ENCODE results near the gene NFIA. TPM values are rescaled to one million over a fixed set of nuclear protein-coding genes. Genes with fewer than 3 reads are reported as not detected.

Gene NFIA
- total and polyA plus RNA-seq, 9 of the 15 experiments (the other 6 are each of a cell fraction or from before 2014, with no cell fraction given) = 5.3 to 24.9 (median 9.8) TPM

GRCh38 chr1:61453111-61453961 lies 371.0 kb downstream of the NFIA start (continued):
- TF ChIP-seq, protein P1, sequence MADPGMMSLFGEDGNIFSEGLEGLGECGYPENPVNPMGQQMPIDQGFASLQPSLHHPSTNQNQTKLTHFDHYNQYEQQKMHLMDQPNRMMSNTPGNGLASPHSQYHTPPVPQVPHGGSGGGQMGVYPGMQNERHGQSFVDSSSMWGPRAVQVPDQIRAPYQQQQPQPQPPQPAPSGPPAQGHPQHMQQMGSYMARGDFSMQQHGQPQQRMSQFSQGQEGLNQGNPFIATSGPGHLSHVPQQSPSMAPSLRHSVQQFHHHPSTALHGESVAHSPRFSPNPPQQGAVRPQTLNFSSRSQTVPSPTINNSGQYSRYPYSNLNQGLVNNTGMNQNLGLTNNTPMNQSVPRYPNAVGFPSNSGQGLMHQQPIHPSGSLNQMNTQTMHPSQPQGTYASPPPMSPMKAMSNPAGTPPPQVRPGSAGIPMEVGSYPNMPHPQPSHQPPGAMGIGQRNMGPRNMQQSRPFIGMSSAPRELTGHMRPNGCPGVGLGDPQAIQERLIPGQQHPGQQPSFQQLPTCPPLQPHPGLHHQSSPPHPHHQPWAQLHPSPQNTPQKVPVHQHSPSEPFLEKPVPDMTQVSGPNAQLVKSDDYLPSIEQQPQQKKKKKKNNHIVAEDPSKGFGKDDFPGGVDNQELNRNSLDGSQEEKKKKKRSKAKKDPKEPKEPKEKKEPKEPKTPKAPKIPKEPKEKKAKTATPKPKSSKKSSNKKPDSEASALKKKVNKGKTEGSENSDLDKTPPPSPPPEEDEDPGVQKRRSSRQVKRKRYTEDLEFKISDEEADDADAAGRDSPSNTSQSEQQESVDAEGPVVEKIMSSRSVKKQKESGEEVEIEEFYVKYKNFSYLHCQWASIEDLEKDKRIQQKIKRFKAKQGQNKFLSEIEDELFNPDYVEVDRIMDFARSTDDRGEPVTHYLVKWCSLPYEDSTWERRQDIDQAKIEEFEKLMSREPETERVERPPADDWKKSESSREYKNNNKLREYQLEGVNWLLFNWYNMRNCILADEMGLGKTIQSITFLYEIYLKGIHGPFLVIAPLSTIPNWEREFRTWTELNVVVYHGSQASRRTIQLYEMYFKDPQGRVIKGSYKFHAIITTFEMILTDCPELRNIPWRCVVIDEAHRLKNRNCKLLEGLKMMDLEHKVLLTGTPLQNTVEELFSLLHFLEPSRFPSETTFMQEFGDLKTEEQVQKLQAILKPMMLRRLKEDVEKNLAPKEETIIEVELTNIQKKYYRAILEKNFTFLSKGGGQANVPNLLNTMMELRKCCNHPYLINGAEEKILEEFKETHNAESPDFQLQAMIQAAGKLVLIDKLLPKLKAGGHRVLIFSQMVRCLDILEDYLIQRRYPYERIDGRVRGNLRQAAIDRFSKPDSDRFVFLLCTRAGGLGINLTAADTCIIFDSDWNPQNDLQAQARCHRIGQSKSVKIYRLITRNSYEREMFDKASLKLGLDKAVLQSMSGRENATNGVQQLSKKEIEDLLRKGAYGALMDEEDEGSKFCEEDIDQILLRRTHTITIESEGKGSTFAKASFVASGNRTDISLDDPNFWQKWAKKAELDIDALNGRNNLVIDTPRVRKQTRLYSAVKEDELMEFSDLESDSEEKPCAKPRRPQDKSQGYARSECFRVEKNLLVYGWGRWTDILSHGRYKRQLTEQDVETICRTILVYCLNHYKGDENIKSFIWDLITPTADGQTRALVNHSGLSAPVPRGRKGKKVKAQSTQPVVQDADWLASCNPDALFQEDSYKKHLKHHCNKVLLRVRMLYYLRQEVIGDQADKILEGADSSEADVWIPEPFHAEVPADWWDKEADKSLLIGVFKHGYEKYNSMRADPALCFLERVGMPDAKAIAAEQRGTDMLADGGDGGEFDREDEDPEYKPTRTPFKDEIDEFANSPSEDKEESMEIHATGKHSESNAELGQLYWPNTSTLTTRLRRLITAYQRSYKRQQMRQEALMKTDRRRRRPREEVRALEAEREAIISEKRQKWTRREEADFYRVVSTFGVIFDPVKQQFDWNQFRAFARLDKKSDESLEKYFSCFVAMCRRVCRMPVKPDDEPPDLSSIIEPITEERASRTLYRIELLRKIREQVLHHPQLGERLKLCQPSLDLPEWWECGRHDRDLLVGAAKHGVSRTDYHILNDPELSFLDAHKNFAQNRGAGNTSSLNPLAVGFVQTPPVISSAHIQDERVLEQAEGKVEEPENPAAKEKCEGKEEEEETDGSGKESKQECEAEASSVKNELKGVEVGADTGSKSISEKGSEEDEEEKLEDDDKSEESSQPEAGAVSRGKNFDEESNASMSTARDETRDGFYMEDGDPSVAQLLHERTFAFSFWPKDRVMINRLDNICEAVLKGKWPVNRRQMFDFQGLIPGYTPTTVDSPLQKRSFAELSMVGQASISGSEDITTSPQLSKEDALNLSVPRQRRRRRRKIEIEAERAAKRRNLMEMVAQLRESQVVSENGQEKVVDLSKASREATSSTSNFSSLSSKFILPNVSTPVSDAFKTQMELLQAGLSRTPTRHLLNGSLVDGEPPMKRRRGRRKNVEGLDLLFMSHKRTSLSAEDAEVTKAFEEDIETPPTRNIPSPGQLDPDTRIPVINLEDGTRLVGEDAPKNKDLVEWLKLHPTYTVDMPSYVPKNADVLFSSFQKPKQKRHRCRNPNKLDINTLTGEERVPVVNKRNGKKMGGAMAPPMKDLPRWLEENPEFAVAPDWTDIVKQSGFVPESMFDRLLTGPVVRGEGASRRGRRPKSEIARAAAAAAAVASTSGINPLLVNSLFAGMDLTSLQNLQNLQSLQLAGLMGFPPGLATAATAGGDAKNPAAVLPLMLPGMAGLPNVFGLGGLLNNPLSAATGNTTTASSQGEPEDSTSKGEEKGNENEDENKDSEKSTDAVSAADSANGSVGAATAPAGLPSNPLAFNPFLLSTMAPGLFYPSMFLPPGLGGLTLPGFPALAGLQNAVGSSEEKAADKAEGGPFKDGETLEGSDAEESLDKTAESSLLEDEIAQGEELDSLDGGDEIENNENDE (IDR thresholded peaks at IDR 0.05; ENCODE audit: low read depth, low read length) = no peak
- TF ChIP-seq FOXM1 (IDR thresholded peaks at IDR 0.05; ENCODE audit: low read depth) (no peak), FOXM1 (CRISPR knock-in tag; IDR thresholded peaks at IDR 0.05; ENCODE audit: low read depth) (no peak), HBP1 (CRISPR knock-in tag; IDR thresholded peaks at IDR 0.05) (no peak), ZNF224 (CRISPR knock-in tag; IDR thresholded peaks at IDR 0.05) (no peak), ZBTB43 (CRISPR knock-in tag; IDR thresholded peaks at IDR 0.05) (no peak), SAP30 (IDR thresholded peaks at IDR 0.05; ENCODE audit: borderline replicate concordance, insufficient read depth, low read depth, low read length, poor library complexity, severe bottlenecking) (no peak), SIRT6 (IDR thresholded peaks at IDR 0.05; ENCODE audit: low read depth, low read length) (no peak), ZNF232 (CRISPR knock-in tag; IDR thresholded peaks at IDR 0.05) (no peak)
- TF ChIP-seq, protein P2, sequence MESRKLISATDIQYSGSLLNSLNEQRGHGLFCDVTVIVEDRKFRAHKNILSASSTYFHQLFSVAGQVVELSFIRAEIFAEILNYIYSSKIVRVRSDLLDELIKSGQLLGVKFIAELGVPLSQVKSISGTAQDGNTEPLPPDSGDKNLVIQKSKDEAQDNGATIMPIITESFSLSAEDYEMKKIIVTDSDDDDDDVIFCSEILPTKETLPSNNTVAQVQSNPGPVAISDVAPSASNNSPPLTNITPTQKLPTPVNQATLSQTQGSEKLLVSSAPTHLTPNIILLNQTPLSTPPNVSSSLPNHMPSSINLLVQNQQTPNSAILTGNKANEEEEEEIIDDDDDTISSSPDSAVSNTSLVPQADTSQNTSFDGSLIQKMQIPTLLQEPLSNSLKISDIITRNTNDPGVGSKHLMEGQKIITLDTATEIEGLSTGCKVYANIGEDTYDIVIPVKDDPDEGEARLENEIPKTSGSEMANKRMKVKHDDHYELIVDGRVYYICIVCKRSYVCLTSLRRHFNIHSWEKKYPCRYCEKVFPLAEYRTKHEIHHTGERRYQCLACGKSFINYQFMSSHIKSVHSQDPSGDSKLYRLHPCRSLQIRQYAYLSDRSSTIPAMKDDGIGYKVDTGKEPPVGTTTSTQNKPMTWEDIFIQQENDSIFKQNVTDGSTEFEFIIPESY (CRISPR knock-in tag; IDR thresholded peaks at IDR 0.05) = no peak
